AG10803 (cell line): ENCODE measurements around the gene GALNT18.

Experiments used
- DNase-seq: peaks from one replicate; pipeline ENCODE4 v3.0.0; 2010; ENCODE audit warnings: low read depth
- H3K4me3 ChIP-seq: 2 replicates; pipeline ENCODE4 v1.5.1; 2011; ENCODE audit warnings: mild to moderate bottlenecking, low read length, control low read depth
- TF ChIP-seq, protein P1 (sequence below): conservative IDR thresholded peaks from 2 replicates; pipeline ENCODE4 v1.5.1; 2011; ENCODE audit warnings: mild to moderate bottlenecking, low read length, control low read depth, inconsistent platforms

GALNT18 gene

DNA sequence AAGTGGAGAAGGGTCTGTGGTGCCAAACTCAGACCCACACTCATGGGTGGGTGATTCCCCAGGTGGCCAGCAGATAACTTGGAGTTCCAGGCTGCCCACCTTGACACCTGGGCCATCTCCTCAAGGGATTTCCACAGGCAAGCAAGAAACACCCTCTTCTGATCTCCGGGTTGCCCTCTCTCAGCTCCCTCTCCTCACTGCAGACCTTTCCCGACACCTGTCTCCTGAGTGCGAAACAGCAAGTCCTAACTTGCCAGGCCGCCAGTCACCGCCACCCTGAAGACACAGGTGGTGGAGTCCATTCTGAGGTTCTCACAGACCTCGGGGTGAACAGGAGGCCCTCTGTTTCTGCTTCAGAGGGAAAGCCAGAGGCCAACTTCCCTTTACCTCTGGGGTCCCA, 16.6 kb downstream of the GALNT18 start:
- DNase-seq = no peak
- H3K4me3 ChIP-seq = no peak overlapping the region
- TF ChIP-seq, protein P1, sequence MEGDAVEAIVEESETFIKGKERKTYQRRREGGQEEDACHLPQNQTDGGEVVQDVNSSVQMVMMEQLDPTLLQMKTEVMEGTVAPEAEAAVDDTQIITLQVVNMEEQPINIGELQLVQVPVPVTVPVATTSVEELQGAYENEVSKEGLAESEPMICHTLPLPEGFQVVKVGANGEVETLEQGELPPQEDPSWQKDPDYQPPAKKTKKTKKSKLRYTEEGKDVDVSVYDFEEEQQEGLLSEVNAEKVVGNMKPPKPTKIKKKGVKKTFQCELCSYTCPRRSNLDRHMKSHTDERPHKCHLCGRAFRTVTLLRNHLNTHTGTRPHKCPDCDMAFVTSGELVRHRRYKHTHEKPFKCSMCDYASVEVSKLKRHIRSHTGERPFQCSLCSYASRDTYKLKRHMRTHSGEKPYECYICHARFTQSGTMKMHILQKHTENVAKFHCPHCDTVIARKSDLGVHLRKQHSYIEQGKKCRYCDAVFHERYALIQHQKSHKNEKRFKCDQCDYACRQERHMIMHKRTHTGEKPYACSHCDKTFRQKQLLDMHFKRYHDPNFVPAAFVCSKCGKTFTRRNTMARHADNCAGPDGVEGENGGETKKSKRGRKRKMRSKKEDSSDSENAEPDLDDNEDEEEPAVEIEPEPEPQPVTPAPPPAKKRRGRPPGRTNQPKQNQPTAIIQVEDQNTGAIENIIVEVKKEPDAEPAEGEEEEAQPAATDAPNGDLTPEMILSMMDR = no peak

DNA sequence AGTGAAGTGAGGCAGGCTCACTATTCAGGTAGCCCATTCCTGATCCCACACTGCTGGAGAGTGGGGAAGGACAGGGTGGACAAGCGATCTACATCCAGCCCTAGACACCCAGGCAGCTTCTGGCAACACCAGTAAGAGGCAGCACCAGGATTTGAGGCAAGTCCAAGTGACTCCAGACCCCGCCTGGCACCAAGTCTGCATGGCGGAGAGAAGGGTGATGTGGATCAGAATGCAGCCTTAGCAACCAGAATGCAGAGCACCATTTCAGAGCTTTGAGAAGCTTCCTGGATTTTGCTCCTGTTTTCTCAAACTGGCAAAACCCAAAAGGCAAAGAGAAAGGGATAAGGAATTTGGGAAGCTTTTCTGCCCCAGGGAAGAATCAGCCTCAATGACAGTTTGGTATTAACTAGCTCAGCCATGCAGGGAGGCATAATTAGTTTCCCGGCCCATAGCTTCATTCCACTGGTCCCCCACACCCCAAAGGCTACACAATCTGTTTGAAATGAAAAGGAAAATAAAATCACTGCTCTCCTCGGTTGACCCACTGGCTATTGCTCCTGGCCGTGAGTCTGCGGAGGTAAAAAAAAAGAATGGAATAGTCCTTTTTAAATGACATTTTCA, 17.3 kb downstream of the GALNT18 start:
- no peak overlapping the region for H3K4me3 ChIP-seq
- no peak for DNase-seq
- TF ChIP-seq, protein P1 = no peak

DNA sequence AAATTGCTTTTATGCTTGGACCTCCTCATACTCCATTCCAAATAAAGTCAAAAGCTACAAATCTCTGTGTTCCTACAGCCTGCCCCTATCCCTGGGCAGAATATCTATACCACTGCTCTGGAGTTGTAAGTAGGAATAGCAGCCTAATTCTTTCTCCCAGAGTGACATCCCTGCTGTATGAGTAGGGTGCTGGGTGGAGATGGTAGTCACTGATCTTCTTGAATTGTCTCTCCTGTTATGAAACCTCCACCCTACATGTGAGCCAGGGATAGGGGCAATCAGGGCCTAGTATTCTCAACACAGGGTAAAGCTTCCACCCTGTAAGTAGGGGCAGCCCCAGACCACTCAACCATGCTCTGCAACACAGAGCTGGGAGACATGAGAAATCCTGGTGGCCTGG, 19.8 kb downstream of the GALNT18 start:
- H3K4me3 ChIP-seq = no peak overlapping the region
- TF ChIP-seq, protein P1 = no peak
- DNase-seq = no peak

DNA sequence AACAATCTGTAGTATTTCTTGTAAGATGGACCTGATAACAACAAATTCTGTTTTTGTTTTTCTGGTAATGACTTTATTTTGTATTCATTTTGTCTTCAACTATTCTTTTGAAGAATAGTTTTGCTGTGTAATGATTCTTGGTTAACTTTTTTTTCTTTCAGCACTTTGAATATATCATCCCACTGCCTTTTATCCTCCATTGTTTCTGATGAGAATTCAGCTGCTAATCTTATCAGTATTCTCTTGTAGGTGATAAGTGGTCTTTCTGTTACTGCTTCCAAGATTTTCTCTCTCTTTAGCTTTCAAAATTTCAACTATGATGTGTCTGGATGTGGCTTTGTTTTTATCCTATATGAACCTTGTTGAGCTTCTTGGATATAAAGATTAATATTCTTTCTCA, 21.5 kb downstream of the GALNT18 start:
- DNase-seq = no peak
- no peak overlapping the region for H3K4me3 ChIP-seq
- TF ChIP-seq, protein P1 = no peak

DNA sequence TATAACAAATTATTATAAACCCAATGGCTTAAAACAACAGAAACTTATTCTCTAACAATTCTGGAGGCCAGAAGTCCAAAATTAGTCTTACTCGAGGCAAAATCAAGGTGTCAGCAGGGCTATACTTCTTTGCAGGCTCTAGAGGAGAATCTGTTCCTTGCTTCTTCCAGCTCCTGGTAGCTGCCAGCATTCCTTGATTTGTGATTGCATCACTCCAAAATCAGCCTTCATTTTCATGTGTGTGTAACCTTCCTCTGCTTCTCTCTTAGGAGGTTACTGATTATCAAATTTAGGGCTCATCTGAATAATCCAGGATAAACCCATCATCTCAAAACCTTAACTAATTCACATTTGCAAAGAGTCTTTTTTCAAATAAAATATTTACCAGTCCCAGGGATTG, 23.6 kb downstream of the GALNT18 start:
- no peak for DNase-seq
- H3K4me3 ChIP-seq = no peak overlapping the region
- TF ChIP-seq, protein P1 = no peak

DNA sequence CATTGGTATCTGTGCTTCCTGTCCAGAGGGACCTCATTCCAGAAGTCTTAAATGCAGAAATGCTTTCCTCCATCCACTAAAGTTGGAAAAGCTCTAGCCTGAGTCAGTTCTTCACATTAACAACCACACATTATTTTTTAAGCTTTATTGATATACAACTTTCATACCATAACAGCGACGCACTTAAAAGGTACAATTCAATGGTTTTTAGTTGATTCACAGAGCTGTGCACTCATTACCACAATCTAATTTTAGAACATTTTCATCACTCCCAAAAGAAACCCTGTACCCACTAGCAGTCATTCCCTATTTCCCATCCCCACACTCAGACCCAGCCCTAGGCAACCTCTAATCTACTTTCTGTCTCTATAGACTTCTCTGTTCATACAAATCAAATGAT, 27.6 kb downstream of the GALNT18 start:
- TF ChIP-seq, protein P1 = no peak
- H3K4me3 ChIP-seq = no peak overlapping the region
- no peak for DNase-seq

DNA sequence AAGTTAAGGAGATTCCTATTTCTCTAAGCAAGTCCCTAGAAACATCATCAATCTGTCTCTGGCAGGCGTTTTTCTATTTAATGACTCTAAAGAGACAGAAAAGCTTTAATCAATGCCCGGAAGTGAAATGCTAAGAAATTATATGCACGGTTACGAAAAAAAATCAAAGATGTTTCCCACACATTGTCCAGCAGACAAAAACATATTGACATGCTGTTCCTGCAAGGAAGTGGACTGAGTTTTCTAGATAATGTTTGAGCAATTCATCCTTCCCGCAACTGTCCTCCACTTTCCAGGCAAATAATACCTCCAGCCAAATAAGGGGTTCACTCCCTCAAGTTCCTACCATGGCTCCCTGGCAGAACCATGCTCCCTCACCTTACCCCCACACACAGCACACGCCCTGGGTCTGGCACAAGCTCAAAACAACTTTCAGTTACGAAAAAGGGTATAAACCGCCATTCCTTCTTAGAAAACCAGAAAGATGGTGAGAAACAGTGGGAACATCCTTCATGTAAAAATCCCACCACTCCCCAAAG, 29.6 kb downstream of the GALNT18 start:
- TF ChIP-seq, protein P1 = no peak
- H3K4me3 ChIP-seq = no peak overlapping the region
- DNase-seq = no peak
